Keratinocyte (primary cell): Measurements from ENCODE around the gene ARVCF. TPM values are rescaled to one million over a fixed set of nuclear protein-coding genes. Genes with fewer than 3 reads are reported as not detected.

Experiments used
- DNase-seq: peaks from one replicate; pipeline ENCODE4 v3.0.0-alpha.2; 2011; ENCODE audit warnings: low read depth, missing footprints, low spot score
- FAIRE-seq: peaks from 2 replicates; lab custom pipeline; 2011; peaks lifted over from hg19 to GRCh38; lab: Jason Lieb, UNC
- H2AFZ ChIP-seq: 2 replicates; pipeline ENCODE4 v1.6.0; 2012; ENCODE audit warnings: low read length, control low read depth, inconsistent platforms; ENCODE audit not compliant: control insufficient read depth
- H3K27ac ChIP-seq: 2 replicates; pipeline ENCODE4 v1.5.1; 2011; ENCODE audit warnings: low read length; ENCODE audit not compliant: control insufficient read depth, insufficient read depth
- H3K27me3 ChIP-seq: 3 replicates; pipeline ENCODE4 v1.6.0; 2011; ENCODE audit warnings: low read length; ENCODE audit not compliant: control insufficient read depth, insufficient read depth; ENCODE audit errors: extremely low read depth
- H3K36me3 ChIP-seq, 2 experiments: 2 replicates in 1 of 2; 3 replicates in 1 of 2; pipeline ENCODE4 v1.5.1; 2011; ENCODE audit warnings: low read length in 2 of 2, mild to moderate bottlenecking in 1 of 2; ENCODE audit not compliant: control insufficient read depth in 2 of 2, insufficient read depth in 2 of 2; ENCODE audit errors: extremely low read depth in 1 of 2
- H3K4me1 ChIP-seq: 3 replicates; pipeline ENCODE4 v1.5.1; 2011; ENCODE audit warnings: low read length; ENCODE audit not compliant: control insufficient read depth, insufficient read depth; ENCODE audit errors: extremely low read depth
- H3K4me2 ChIP-seq: 3 replicates; pipeline ENCODE4 v1.6.0; 2011; ENCODE audit warnings: low read depth, low read length; ENCODE audit not compliant: control insufficient read depth, insufficient read depth; ENCODE audit errors: extremely low read depth
- H3K4me3 ChIP-seq, 3 experiments: fragments of 200-600 bp in 1 of 3; sonication (generic) in 1 of 3; 2 replicates in 2 of 3; 3 replicates in 1 of 3; pipeline ENCODE4 v1.5.1; 2011 to 2016; ENCODE audit warnings: low read length in 3 of 3, mild to moderate bottlenecking in 3 of 3, control low read depth in 2 of 3, inconsistent platforms in 1 of 3, low read depth in 1 of 3, mixed read lengths in 1 of 3, mixed run types in 1 of 3, moderate library complexity in 1 of 3; ENCODE audit not compliant: control insufficient read depth in 2 of 3, insufficient read depth in 2 of 3; ENCODE audit errors: extremely low read depth in 1 of 3
- H3K79me2 ChIP-seq: 2 replicates; pipeline ENCODE4 v1.6.0; 2012; ENCODE audit warnings: low read length; ENCODE audit not compliant: control insufficient read depth, insufficient read depth
- H3K9ac ChIP-seq: 3 replicates; pipeline ENCODE4 v1.6.0; 2011; ENCODE audit warnings: low read length; ENCODE audit not compliant: control insufficient read depth, insufficient read depth; ENCODE audit errors: extremely low read depth
- H3K9me1 ChIP-seq: 3 replicates; pipeline ENCODE4 v1.6.0; 2011; ENCODE audit warnings: low read length; ENCODE audit not compliant: control insufficient read depth, insufficient read depth; ENCODE audit errors: extremely low read depth
- H3K9me3 ChIP-seq: 2 replicates; pipeline ENCODE4 v1.5.1; 2012; ENCODE audit warnings: low read depth, low read length; ENCODE audit not compliant: control insufficient read depth
- H4K20me1 ChIP-seq: 3 replicates; pipeline ENCODE4 v1.6.0; 2011; ENCODE audit warnings: low read length; ENCODE audit not compliant: control insufficient read depth, insufficient read depth; ENCODE audit errors: extremely low read depth
- CTCF ChIP-seq, 3 experiments: IDR thresholded peaks in 1 of 3; conservative IDR thresholded peaks in 1 of 3; optimal IDR thresholded peaks in 1 of 3; 2 replicates in 2 of 3; 3 replicates in 1 of 3; pipeline versions ENCODE3 to v1.5.1; 2011; ENCODE audit warnings: low read length in 3 of 3, mild to moderate bottlenecking in 3 of 3, moderate library complexity in 2 of 3, control low read depth in 1 of 3, inconsistent platforms in 1 of 3; ENCODE audit not compliant: insufficient read depth in 2 of 3; ENCODE audit errors: extremely low read depth in 1 of 3
- EZH2 ChIP-seq: IDR thresholded peaks from one replicate; pipeline ENCODE4 v1.6.1; 2012; ENCODE audit warnings: inconsistent platforms, mild to moderate bottlenecking, low read length, moderate library complexity
- dilution Hi-C: fragments of 300-500 bp; cut with MboI; formaldehyde crosslinking; loops from one replicate; pipeline ENCODE4 v1.7.0; 2020; ENCODE audit warnings: low sequenced_read_pairs; ENCODE audit not compliant: extremely low pct_ligation_motif_present
- polyA plus RNA-seq, 5 experiments: library from polyadenylated mRNA; depleted of rRNA in 3 of 5; stranded (reverse) in 3 of 5; stranded (forward) in 1 of 5; unstranded in 1 of 5; fragments of >200 nt; gene quantifications; 1 replicate in 1 of 5; 2 replicates in 3 of 5; 3 replicates in 1 of 5; pipeline versions ENCODE4 v1.2.1 to v1.2.3, GENCODE V29; 2011 to 2012; ENCODE audit warnings: missing spikeins in 2 of 5, low read depth in 1 of 5, low replicate concordance in 1 of 5

The ARVCF gene
- polyA plus RNA-seq, 1 donor (not counting 4 experiments of a cell fraction or from before 2014, with no cell fraction given): 5.7 TPM

- Histone ChIP-seq H3K79me2 (peaks cover 37% of the 10 kb centered on the region), H3K27ac (peak overlapping the region; percentile 90), H3K4me1 (peaks cover 24% of the 10 kb centered on the region), H3K9ac (peak overlapping the region; percentile 89), H3K36me3 (no peaks in the 10 kb centered on the region), H3K27me3 (no peaks in the 10 kb centered on the region), H4K20me1 (no peaks in the 10 kb centered on the region), H3K4me3 (peak overlapping the region; percentile 91 to 96 (median 96)), H3K9me3 (no peaks in the 10 kb centered on the region), H3K9me1 (no peaks in the 10 kb centered on the region), H3K4me2 (peak overlapping the region; percentile 96), H2AFZ (peak overlapping the region; percentile 38)
- dilution Hi-C loops: no loop called here
- FAIRE-seq (no peak), DNase-seq (no peak)
- TF ChIP-seq CTCF (optimal IDR thresholded peaks at IDR 0.05 in 1 of 3, IDR thresholded peaks at IDR 0.05 in 1 of 3, conservative IDR thresholded peaks at IDR 0.05 in 1 of 3; ENCODE audit: extremely low read depth in 1 of 3, insufficient read depth in 2 of 3, low read length in 3 of 3): no peak
- no peak for TF ChIP-seq EZH2
Observed at GRCh38 chr22:19942157-19943081, 74.2 kb downstream of the ARVCF start.

GRCh38 chr22:19941365-19942082 is 75.1 kb downstream of the ARVCF start, which contains the start of the genes COMT and TXNRD2:
Gene COMT, plus strand, starts transcription at chr22:19941772. Its CDS starts 20,755 bp downstream, at chr22:19962527.
Gene TXNRD2, minus strand, starts transcription at chr22:19941818. Its CDS starts 15 bp downstream, at chr22:19941803.
- H2AFZ ChIP-seq: peak within 1 kb of the TSS; percentile 8
- peak within 1 kb of the TSS; percentile 91 to 96 (median 96) for H3K4me3 ChIP-seq
- H3K36me3 ChIP-seq: no peaks in the 10 kb centered on the region
- H3K79me2 ChIP-seq: peaks cover 35% of the 10 kb centered on the region
- TF ChIP-seq EZH2 (no peak), CTCF (optimal IDR thresholded peaks at IDR 0.05 in 1 of 3, IDR thresholded peaks at IDR 0.05 in 1 of 3, conservative IDR thresholded peaks at IDR 0.05 in 1 of 3; ENCODE audit: extremely low read depth in 1 of 3, insufficient read depth in 2 of 3, low read length in 3 of 3) (no peak)
- no peak for FAIRE-seq
- peaks cover 22% of the 10 kb centered on the region for H3K4me1 ChIP-seq
- H3K9me3 ChIP-seq: no peaks in the 10 kb centered on the region
- H4K20me1 ChIP-seq: no peaks in the 10 kb centered on the region
- H3K27me3 ChIP-seq: no peaks in the 10 kb centered on the region
- no peak for DNase-seq
- no peaks in the 10 kb centered on the region for H3K9me1 ChIP-seq
- H3K4me2 ChIP-seq: peak within 1 kb of the TSS; percentile 96
- peak within 1 kb of the TSS; percentile 89 for H3K9ac ChIP-seq
- peak within 1 kb of the TSS; percentile 90 for H3K27ac ChIP-seq
- dilution Hi-C loops: no loop called here
